ENCODE data around the gene KLF16. TPM values are rescaled to one million over a fixed set of nuclear protein-coding genes. Genes with fewer than 3 reads are reported as not detected.

The KLF16 gene
- total and polyA plus RNA-seq, 9 of the 15 experiments (the other 6 are each of a cell fraction or from before 2014, with no cell fraction given), result 0.04 to 60.4 (median 6.8) TPM

DNA sequence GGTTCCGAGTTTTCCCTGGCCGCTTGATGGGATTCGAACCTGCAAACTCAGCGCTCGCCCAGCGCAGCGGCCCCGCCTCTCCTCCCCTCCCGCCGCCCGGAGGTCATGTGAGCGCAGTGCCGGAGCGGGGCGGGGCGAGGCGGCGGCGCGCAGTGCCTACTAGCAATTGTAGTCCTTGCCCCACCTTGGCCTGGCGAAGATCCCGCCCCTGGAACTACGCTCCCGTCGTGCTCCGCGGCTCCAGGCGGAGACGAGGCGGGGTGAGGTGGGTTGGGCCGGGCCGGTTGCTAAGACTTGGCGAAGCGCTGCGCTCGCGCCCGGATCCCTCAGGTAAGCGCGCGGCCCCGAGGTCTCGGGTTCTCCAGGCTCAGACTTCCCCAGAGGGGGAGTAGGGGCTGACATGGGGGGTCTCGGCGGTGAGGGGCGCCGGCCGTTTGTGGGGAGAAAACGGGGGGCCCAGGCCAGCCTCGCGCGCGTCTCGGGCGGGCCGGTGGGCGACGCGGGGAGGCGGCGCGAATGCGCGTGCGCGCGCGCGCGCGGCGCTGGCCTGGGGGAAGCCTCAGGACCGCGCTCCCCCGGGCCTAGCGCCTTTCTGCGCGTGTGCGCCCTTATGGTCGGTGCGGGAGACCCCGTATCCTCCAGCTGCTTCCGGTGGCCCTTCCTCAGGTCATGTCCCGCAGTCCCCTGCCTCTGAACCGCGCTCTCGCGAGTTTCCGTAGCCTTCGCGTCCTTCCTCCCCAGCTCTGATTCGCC is 41.9 kb upstream of the KLF16 start, which contains the start of the genes ADAT3 and SCAMP4 (continued):
- TF ChIP-seq YBX1 (IDR thresholded peaks at IDR 0.05) (no peak), PRMT5 (CRISPR knock-in tag; IDR thresholded peaks at IDR 0.05) (no peak), ILF3 (IDR thresholded peaks at IDR 0.05; ENCODE audit: borderline replicate concordance) (no peak), FOXJ3 (CRISPR knock-in tag; IDR thresholded peaks at IDR 0.05) (no peak), TEAD4 (IDR thresholded peaks at IDR 0.05; ENCODE audit: low read length) (no peak), TEAD4 (CRISPR knock-in tag; IDR thresholded peaks at IDR 0.05; ENCODE audit: borderline replicate concordance) (no peak), KAT2B (IDR thresholded peaks at IDR 0.05; ENCODE audit: low read depth, low read length) (no peak), TRIM24 (IDR thresholded peaks at IDR 0.05) (no peak), ZNF324 (CRISPR knock-in tag; IDR thresholded peaks at IDR 0.05) (peak; percentile 47; the same call in 1 of the 2 replicates), ARNT (IDR thresholded peaks at IDR 0.05) (no peak), POLR3G (IDR thresholded peaks at IDR 0.05; ENCODE audit: extremely low read depth, insufficient read length, insufficient replicate concordance) (no peak), OTX1 (CRISPR knock-in tag; IDR thresholded peaks at IDR 0.05) (no peak), SREBF2 (CRISPR knock-in tag; IDR thresholded peaks at IDR 0.05) (no peak), SPI1 (IDR thresholded peaks at IDR 0.05; ENCODE audit: borderline replicate concordance, low read depth, low read length) (no peak), NELFE (IDR thresholded peaks at IDR 0.05; ENCODE audit: insufficient read depth, insufficient read length) (no peak), SMARCC2 (IDR thresholded peaks at IDR 0.05; ENCODE audit: low read depth) (no peak), CCNT2 (IDR thresholded peaks at IDR 0.05; ENCODE audit: borderline replicate concordance, extremely low read depth, insufficient read length, low read depth, low read length) (peak; percentile 66), ZNF696 (CRISPR knock-in tag; conservative IDR thresholded peaks at IDR 0.05) (no peak), KAT8 (IDR thresholded peaks at IDR 0.05; ENCODE audit: low read depth) (no peak), POLR2G (IDR thresholded peaks at IDR 0.05; ENCODE audit: low read depth, low read length) (peak; percentile 96), TCF7 (IDR thresholded peaks at IDR 0.05; ENCODE audit: borderline replicate concordance) (peak; percentile 8; the same call in 1 of the 2 replicates), ZNF121 (CRISPR knock-in tag; conservative IDR thresholded peaks at IDR 0.05) (no peak), PPARD (CRISPR knock-in tag; IDR thresholded peaks at IDR 0.05) (no peak), PCBP1 (IDR thresholded peaks at IDR 0.05; ENCODE audit: low read depth, low read length, poor library complexity, severe bottlenecking) (peak; percentile 93)
- TF ChIP-seq, protein P1, sequence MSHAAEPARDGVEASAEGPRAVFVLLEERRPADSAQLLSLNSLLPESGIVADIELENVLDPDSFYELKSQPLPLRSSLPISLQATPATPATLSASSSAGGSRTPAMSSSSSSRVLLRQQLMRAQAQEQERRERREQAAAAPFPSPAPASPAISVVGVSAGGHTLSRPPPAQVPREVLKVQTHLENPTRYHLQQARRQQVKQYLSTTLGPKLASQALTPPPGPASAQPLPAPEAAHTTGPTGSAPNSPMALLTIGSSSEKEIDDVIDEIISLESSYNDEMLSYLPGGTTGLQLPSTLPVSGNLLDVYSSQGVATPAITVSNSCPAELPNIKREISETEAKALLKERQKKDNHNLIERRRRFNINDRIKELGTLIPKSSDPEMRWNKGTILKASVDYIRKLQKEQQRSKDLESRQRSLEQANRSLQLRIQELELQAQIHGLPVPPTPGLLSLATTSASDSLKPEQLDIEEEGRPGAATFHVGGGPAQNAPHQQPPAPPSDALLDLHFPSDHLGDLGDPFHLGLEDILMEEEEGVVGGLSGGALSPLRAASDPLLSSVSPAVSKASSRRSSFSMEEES (CRISPR knock-in tag; IDR thresholded peaks at IDR 0.05), result peak; percentile 69
- TF ChIP-seq, protein P2, sequence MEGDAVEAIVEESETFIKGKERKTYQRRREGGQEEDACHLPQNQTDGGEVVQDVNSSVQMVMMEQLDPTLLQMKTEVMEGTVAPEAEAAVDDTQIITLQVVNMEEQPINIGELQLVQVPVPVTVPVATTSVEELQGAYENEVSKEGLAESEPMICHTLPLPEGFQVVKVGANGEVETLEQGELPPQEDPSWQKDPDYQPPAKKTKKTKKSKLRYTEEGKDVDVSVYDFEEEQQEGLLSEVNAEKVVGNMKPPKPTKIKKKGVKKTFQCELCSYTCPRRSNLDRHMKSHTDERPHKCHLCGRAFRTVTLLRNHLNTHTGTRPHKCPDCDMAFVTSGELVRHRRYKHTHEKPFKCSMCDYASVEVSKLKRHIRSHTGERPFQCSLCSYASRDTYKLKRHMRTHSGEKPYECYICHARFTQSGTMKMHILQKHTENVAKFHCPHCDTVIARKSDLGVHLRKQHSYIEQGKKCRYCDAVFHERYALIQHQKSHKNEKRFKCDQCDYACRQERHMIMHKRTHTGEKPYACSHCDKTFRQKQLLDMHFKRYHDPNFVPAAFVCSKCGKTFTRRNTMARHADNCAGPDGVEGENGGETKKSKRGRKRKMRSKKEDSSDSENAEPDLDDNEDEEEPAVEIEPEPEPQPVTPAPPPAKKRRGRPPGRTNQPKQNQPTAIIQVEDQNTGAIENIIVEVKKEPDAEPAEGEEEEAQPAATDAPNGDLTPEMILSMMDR (IDR thresholded peaks at IDR 0.05 in 2 of 3, conservative IDR thresholded peaks at IDR 0.05 in 1 of 3; ENCODE audit: insufficient read depth in 2 of 3, low read depth in 1 of 3, low read length in 3 of 3), result no peak; a peak in 1 of 6 replicates
